ENCODE results near the gene ZNF587B.
A peak's percentile ranks its signal among the peaks of the same experiment; 100 is the strongest.
"Not testable (repeated sequence)": the region's sequence is repeated elsewhere in the genome, so short reads cannot be mapped to it uniquely, and the experiment has no call there.

ZNF587B gene

DNA sequence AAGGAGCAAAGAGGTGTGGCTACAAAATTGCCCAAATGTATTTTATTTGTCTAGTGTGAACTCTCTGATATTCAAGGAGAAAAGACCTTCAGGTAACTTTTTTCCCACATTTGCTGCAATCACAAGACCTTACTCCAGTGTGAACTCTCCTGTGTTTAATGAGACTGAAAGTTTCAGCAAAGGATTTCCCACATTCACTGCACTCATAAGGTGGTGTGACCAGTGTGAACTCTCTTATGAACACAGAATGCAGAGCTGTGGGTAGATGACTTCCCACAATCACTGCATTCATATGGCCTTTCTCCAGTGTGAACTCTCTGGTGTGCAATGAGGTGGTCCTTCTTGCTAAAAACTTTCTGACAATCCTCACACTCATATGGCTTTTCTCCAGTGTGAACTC is 42.4 kb downstream of the ZNF587B start:
- no peak for DNase-seq

DNA sequence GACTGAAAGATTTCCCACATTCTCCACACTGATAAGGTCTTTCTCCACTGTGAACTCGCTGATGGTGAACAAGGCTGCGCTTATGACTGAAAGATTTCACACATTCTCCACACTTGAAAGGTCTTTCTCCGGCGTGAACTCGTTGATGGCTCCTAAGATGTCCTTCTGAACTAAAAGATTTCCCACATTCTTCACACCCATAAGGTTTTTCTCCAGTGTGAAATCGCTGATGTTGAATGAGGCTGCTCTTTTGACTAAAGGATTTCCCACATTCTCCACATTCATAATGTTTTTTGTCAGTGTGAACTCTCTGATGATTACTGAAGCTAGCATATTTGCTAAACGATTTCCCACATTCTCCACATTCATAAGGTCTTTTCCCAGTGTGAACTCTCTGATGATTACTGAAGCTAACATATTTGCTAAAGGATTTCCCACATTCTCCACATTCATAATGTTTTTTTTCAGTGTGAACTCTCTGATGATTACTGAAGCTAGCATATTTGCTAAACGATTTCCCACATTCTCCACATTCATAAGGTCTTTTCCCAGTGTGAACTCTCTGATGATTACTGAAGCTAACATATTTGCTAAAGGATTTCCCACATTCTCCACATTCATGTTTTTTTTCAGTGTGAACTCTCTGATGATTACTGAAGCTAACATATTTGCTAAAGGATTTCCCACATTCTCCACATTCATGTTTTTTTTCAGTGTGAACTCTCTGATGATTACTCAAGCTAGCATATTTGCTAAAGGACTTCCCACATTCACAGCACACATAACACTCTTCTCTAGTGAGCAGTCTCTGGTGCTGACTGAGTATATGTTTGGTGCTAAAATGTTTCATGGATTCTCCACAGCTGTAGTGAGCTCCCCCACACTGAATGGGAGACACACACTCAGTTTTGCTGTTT is 44.0 kb downstream of the ZNF587B start:
- not testable (repeated sequence) for DNase-seq

DNA sequence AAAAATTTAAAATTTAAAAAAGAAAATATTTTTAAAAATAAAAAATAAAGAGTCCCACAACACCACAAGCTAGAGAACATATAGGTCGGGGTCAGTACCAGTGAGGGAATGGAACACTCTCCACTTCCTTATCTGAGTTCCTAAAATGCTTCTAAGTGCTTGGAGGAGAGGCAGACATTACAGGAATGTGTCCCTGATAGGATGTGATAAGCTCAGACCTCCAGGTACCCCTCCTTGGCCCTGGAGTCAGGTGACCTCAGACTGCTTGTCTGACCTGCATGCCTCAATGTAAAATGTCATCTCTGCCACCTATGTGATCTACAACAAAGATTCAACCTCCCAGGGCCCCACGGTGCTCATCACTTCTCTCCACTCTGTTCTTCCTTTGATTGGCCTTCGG is 55.9 kb downstream of the ZNF587B start:
- DNase-seq: no peak

DNA sequence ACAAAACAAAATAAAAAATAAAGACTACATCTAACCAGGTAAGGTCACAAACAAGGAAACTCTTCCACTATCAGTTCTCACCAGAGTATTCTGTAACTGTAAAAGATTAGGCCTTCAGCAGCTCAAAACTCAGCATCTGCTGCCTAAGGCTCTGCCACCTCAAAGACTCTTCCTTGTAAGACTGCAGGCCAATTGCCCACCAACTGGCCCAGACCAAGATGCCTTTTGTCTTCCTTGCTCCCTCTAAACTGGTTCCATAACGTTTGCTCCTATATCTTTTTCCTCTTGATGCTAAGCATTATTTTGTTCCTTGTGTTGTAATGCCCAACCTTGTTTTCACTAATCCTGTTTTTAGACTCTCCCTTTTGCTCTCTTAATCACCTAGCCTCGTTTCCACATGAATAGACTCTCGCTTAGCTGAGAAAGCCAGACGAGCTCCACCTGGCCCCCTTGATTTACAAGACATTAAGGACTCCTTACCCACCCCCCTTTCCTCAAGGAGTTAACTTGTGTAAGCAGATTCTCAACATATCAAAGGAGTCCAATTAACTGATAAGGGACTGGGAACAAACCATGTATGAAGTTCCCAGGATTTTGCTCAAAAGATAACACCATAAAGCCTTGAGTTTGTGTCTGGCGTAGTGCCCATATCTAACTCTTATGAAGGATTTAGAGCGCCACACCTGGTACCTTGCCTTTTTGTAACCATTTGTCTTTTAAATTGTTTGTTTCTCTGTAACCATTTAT is 57.3 kb downstream of the ZNF587B start:
- DNase-seq: no peak

DNA sequence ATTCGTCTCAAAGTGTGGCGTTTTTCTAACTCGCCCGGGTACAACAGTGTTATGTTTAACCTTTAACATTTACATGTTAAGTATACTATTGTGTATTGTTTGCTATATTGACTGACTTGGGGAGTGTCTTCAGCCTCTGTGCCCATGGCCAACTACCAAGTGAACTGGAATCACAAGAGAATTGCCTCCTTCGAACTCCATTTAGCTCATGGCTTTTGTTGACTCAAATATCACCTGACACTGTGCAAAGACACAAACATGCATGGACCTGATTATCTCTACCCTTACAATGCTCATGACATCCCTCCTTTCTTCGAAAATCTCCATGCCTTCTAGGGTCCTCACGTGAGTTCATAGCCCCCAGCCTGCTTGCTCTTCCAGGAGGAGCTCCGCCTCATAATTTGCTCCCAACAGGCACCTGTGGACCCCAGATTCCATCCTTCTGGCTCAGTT is 58.0 kb downstream of the ZNF587B start:
- DNase-seq: no peak

DNA sequence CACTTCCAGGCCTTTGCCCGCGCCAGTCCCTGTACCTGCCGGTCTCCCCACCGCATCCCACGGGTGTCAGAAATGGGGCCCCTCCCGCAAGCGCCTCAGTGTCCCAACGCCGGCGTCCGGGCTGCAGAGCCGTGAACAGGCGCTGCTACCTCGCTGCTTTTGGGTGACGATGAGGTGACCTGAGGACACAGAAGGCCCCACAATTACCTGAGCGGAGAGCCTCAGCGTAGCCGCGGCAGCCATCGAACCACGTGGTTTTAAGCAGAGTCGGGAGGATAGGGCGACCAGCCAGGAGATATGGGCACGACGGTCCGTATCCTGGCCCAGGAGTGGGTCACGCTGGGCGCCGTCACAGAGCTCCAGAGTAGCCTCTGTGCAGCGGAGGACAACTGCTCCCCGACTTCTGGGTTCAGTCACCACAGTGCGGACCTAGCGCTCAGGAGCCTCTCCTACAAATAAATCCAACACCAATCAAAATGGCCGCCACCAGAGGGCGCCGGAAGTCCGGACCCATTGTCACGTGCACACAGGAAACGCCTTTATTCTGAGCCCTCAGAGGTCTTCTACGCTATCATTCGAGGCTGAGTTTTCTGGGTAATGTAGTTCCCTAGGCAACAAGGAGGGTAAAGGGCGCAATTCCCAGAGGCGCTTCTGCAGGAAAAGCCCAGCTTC is 58.6 kb downstream of the ZNF587B start, which contains the start of gene ZNF814:
Gene ZNF814, minus strand, starts transcription at position 478 of the 672 bp plus-strand sequence. Its CDS starts 235 bp downstream, at position 243.
- DNase-seq: peak; percentile 90

DNA sequence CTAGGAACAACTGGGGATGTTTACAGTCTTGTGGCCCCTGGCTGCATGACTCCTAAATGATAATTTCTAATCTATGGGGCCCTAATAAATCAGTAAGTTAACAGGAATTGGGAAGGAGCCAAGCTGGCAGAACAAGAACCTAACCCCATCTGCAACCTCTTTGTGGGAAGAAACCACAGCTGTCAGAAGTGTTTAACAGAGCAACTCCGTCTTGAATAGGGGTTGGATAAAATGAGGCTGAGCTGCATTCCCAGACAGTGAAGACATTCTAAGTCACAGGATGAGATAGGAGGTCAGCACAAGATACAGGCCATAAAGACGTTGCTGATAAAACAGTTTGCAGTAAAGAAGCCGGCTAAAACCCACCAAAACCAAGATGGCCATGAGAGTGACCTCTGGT is 60.6 kb downstream of the ZNF587B start:
- peak; percentile 25 for DNase-seq

Data from fibroblast of skin of back (primary cell).